ENCODE results near the gene FIBP.

DNA sequence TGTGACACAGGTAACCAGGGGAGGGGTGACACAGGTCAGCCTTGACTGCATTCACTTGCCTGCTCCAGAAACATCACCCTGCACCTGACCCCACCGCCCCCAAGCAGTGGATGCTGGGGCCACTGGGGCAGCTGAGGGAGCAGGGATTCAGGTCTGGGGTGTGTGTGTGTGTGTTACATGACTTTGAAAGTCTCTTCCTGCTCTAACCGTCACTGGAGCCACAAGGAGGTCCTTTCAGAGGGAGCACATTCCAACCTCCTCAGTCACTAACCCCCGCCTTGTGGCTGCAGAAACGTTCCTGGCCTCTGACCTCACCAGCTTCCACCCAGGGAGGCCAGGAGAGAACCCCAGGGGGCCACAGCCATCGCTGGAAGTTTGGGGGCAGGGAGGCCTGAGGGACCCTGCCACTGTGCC is 14.8 kb upstream of the FIBP start:
- TF ChIP-seq EZH2 (IDR thresholded peaks at IDR 0.05; ENCODE audit: insufficient read depth, poor library complexity, severe bottlenecking) (no peak), EZH2phosphoT487 (IDR thresholded peaks at IDR 0.05; ENCODE audit: insufficient read depth, low read depth) (no peak)

All from GM23248 (cell line).